ENCODE measurements around the gene AURKB.
A peak's percentile ranks its signal among the peaks of the same experiment; 100 is the strongest.

Gene AURKB

GRCh38 chr17:8189041-8189710, 21.2 kb downstream of the AURKB start:
- ChIA-PET POLR2A (ENCODE audit: low non-redundant PET) (interaction anchor here (1.7 kb wide), 1 partner anchor 21 kb away, joined by 6 read pairs; the partner anchor contains the start of gene AURKB), CTCF (interaction anchor here (0.6 to 0.7 kb wide), 2 partner anchors 52 to 171 kb away, joined by 3 to 4 read pairs; no protein-coding TSS in a partner anchor)
- DNase-seq (ENCODE audit: low spot score) = no peak
- no peak for TF ChIP-seq CTCF (conservative IDR thresholded peaks at IDR 0.05; ENCODE audit: low read depth)
- H3K27ac ChIP-seq = peak overlapping the region; percentile 97

GRCh38 chr17:8188263-8188839, 22.0 kb downstream of the AURKB start:
- H3K27ac ChIP-seq = peak overlapping the region; percentile 97
- TF ChIP-seq CTCF (conservative IDR thresholded peaks at IDR 0.05; ENCODE audit: low read depth) = no peak
- CTCF ChIA-PET = interaction anchor here (0.7 to 1.2 kb wide), 2 partner anchors 49 to 66 kb away, joined by 3 read pairs; no protein-coding TSS in a partner anchor
- no peak for DNase-seq (ENCODE audit: low spot score)
- POLR2A ChIA-PET (ENCODE audit: low non-redundant PET) = interaction anchor here (0.5 to 1.7 kb wide), 3 partner anchors 13 to 29 kb away, joined by 3 to 6 read pairs (median 4); partner anchors contain the start of gene AURKB

GRCh38 chr17:8187517-8188262, 22.7 kb downstream of the AURKB start:
- DNase-seq (ENCODE audit: low spot score) = peak; percentile 88
- CTCF ChIA-PET = interaction anchor here (0.6 to 1.2 kb wide), 6 partner anchors 9 to 108 kb away, joined by 3 to 4 read pairs (median 3); no protein-coding TSS in a partner anchor
- peak overlapping the region; percentile 97 for H3K27ac ChIP-seq
- TF ChIP-seq CTCF (conservative IDR thresholded peaks at IDR 0.05; ENCODE audit: low read depth) = no peak
- POLR2A ChIA-PET (ENCODE audit: low non-redundant PET) = interaction anchor here (0.5 to 1.7 kb wide), 2 partner anchors 14 to 23 kb away, joined by 3 to 6 read pairs; partner anchors contain the start of gene AURKB

- H3K27ac ChIP-seq = peak overlapping the region; percentile 97
- TF ChIP-seq CTCF (conservative IDR thresholded peaks at IDR 0.05; ENCODE audit: low read depth) = 0 out of 2 replicates have a peak, but pooled peaks have one; percentile 24
These were observed 23.4 kb downstream of the AURKB start for GRCh38 chr17:8186787-8187516.

GRCh38 chr17:8186446-8186786, 24.0 kb downstream of the AURKB start:
- no peak for TF ChIP-seq CTCF (conservative IDR thresholded peaks at IDR 0.05; ENCODE audit: low read depth)
- DNase-seq (ENCODE audit: low spot score) = no peak
- POLR2A ChIA-PET (ENCODE audit: low non-redundant PET) = no interaction called here
- CTCF ChIA-PET = interaction anchor here (0.6 to 1.0 kb wide), 6 partner anchors 10 to 107 kb away, joined by 3 to 5 read pairs (median 4); no protein-coding TSS in a partner anchor
- peak overlapping the region; percentile 97 for H3K27ac ChIP-seq

More at GRCh38 chr17:8186787-8187516, 23.4 kb downstream of the AURKB start:
- DNase-seq (ENCODE audit: low spot score) = peak; percentile 81
- CTCF ChIA-PET = interaction anchor here (0.6 to 1.2 kb wide), 7 partner anchors 9 to 108 kb away, joined by 3 to 4 read pairs (median 3); no protein-coding TSS in a partner anchor
- POLR2A ChIA-PET (ENCODE audit: low non-redundant PET) = interaction anchor here (1.7 kb wide), 1 partner anchor 24 kb away, joined by 6 read pairs; the partner anchor contains the start of gene AURKB

Measured in RWPE1 (cell line).